Fibroblast of lung (primary cell): ENCODE data around the gene KCNMA1. TPM values are rescaled to one million over a fixed set of nuclear protein-coding genes. Genes with fewer than 3 reads are reported as not detected.

Experiments used
- DNase-seq, 2 donors: peaks; one replicate each; pipeline versions ENCODE4 v3.0.0 to v3.0.0-alpha.2; 2010; ENCODE audit warnings: low read depth in 2 of 2
- H2AFZ ChIP-seq: 2 replicates; pipeline ENCODE4 v1.5.1; 2012; ENCODE audit warnings: low read length, control low read depth, inconsistent platforms
- H3K27ac ChIP-seq: 2 replicates; pipeline ENCODE4 v1.5.1; 2011; ENCODE audit warnings: low read length, control low read depth; ENCODE audit not compliant: insufficient read depth
- H3K27me3 ChIP-seq: 2 replicates; pipeline ENCODE4 v1.5.1; 2011; ENCODE audit warnings: mild to moderate bottlenecking, low read length; ENCODE audit not compliant: control insufficient read depth, insufficient read depth
- H3K36me3 ChIP-seq: 2 replicates; pipeline ENCODE4 v1.5.1; 2011; ENCODE audit warnings: low read length; ENCODE audit not compliant: control insufficient read depth, insufficient read depth
- H3K4me1 ChIP-seq: 2 replicates; pipeline ENCODE4 v1.5.1; 2011; ENCODE audit warnings: low read length; ENCODE audit not compliant: control insufficient read depth, insufficient read depth; ENCODE audit errors: extremely low read depth
- H3K4me2 ChIP-seq: 2 replicates; pipeline ENCODE4 v1.5.1; 2011; ENCODE audit warnings: low read length, control low read depth; ENCODE audit not compliant: insufficient read depth; ENCODE audit errors: extremely low read depth
- H3K4me3 ChIP-seq, 4 experiments: fragments of 200-600 bp in 1 of 4; sonication (generic) in 1 of 4; replicated peaks in 1 of 4; 2 replicates each; pipeline ENCODE4 v1.5.1; 2011 to 2016; ENCODE audit warnings: low read length in 4 of 4, low read depth in 3 of 4, mild to moderate bottlenecking in 3 of 4, control low read depth in 2 of 4, inconsistent platforms in 1 of 4, mixed read lengths in 1 of 4; ENCODE audit not compliant: insufficient read depth in 1 of 4; ENCODE audit errors: control extremely low read depth in 1 of 4
- H3K79me2 ChIP-seq: 2 replicates; pipeline ENCODE4 v1.5.1; 2012; ENCODE audit warnings: mild to moderate bottlenecking, low read length, inconsistent platforms; ENCODE audit not compliant: control insufficient read depth, insufficient read depth
- H3K9ac ChIP-seq: 2 replicates; pipeline ENCODE4 v1.5.1; 2011; ENCODE audit warnings: mild to moderate bottlenecking, low read length, control low read depth; ENCODE audit not compliant: insufficient read depth
- H3K9me3 ChIP-seq: 2 replicates; pipeline ENCODE4 v1.5.1; 2012; ENCODE audit warnings: low read depth, low read length; ENCODE audit not compliant: control insufficient read depth, insufficient read depth
- H4K20me1 ChIP-seq: 2 replicates; pipeline ENCODE4 v1.5.1; 2011; ENCODE audit warnings: low read length; ENCODE audit not compliant: control insufficient read depth, insufficient read depth; ENCODE audit errors: extremely low read depth
- CTCF ChIP-seq, 2 donors: IDR thresholded peaks in 1 of 2; conservative IDR thresholded peaks in 1 of 2; 1 replicate in 1 of 2; 2 replicates in 1 of 2; pipeline ENCODE4 v1.5.1; 2011 to 2012; ENCODE audit warnings: low read length in 2 of 2, control low read depth in 1 of 2, inconsistent platforms in 1 of 2, low read depth in 1 of 2, mild to moderate bottlenecking in 1 of 2
- EZH2 ChIP-seq: IDR thresholded peaks from 2 replicates; pipeline ENCODE4 v1.5.1; 2012; ENCODE audit warnings: low read length, control low read depth, mild to moderate bottlenecking; ENCODE audit errors: missing control alignments
- polyA plus RNA-seq, 2 donors: library from polyadenylated mRNA; depleted of rRNA in 1 of 2; stranded (reverse) in 1 of 2; unstranded in 1 of 2; fragments of >200 nt; gene quantifications; 2 replicates each; pipeline ENCODE4 v1.2.1, GENCODE V29; 2011 to 2012; ENCODE audit warnings: missing spikeins in 1 of 2
- total RNA-seq: library from RNA; depleted of rRNA; stranded (reverse); fragments of >200 nt; gene quantifications from 2 replicates; pipeline ENCODE4 v1.2.1, GENCODE V29; 2014

The KCNMA1 gene
- total and polyA plus RNA-seq, 2 donors (not counting 1 experiment from before 2014, with no cell fraction given), result 31.0 to 138 TPM

DNA sequence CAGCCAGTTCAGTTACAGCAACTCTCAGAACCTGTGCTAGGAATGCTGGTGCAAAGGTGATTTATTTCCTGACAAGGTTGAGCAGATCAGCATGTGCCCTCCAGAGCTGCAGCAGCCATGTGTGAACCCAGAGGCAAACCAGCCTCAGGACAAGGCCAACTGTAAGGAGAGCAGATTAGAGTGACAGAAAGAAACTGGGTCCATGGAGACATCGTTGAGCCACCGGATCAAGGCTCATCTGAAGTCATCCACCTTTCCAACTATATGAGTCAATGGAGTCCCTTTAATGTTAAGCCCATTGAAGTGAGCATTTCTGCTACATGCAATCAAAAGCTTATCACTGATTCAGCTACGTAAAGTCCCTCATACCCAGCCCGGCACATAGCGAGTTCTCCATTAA is 26.4 kb downstream of the KCNMA1 start:
- H3K36me3 ChIP-seq, result no peaks in the 10 kb centered on the region
- TF ChIP-seq CTCF (conservative IDR thresholded peaks at IDR 0.05 in 1 of 2, IDR thresholded peaks at IDR 0.05 in 1 of 2; ENCODE audit: low read depth in 1 of 2, low read length in 2 of 2) (no peak), EZH2 (no peak)
- DNase-seq, result no peak
- no peak overlapping the region for H3K9ac ChIP-seq
- H3K4me2 ChIP-seq, result no peak overlapping the region
- H3K9me3 ChIP-seq, result no peaks in the 10 kb centered on the region
- no peak overlapping the region for H3K27ac ChIP-seq
- peaks cover 15% of the 10 kb centered on the region for H3K79me2 ChIP-seq
- no peak overlapping the region for H3K4me3 ChIP-seq
- H4K20me1 ChIP-seq, result no peaks in the 10 kb centered on the region
- H3K4me1 ChIP-seq, result peaks cover 2% of the 10 kb centered on the region
- no peaks in the 10 kb centered on the region for H3K27me3 ChIP-seq
- H2AFZ ChIP-seq, result no peak overlapping the region

GRCh38 chr10:77609781-77610272 is 27.8 kb downstream of the KCNMA1 start:
- Histone ChIP-seq H2AFZ (no peak overlapping the region), H3K4me3 (no peak overlapping the region), H4K20me1 (no peaks in the 10 kb centered on the region), H3K9ac (no peak overlapping the region), H3K27me3 (no peaks in the 10 kb centered on the region), H3K36me3 (no peaks in the 10 kb centered on the region), H3K4me1 (peaks cover 2% of the 10 kb centered on the region), H3K9me3 (no peaks in the 10 kb centered on the region), H3K27ac (no peak overlapping the region), H3K4me2 (no peak overlapping the region), H3K79me2 (peaks cover 17% of the 10 kb centered on the region)
- peak in 1 of 2 donors; percentile 68 for DNase-seq
- TF ChIP-seq CTCF (conservative IDR thresholded peaks at IDR 0.05 in 1 of 2, IDR thresholded peaks at IDR 0.05 in 1 of 2; ENCODE audit: low read depth in 1 of 2, low read length in 2 of 2) (no peak), EZH2 (no peak)

DNA sequence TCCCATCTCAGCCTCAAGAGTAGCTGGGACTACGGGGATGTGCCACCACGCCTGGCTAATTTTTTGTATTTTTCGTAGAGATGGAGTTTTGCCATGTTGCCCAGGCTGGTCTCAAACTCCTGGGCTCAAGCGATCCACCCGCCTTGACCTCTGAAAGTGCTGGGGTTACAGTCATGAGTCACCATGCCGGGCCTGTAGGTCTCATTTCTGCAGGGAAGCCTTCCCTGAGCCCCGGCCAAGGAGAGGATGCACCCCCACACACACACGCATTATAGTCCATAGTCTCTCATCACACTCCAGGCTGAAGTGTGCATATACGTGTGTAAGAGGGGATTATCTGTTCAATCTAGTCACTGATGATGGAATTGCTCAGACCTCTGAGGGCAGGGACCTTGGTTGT is 29.3 kb downstream of the KCNMA1 start:
- no peak overlapping the region for H2AFZ ChIP-seq
- DNase-seq, result no peak

More for the DNA sequence above, 29.3 kb downstream of the KCNMA1 start:
- H3K27ac ChIP-seq, result no peak overlapping the region
- H3K27me3 ChIP-seq, result no peaks in the 10 kb centered on the region
- no peak overlapping the region for H3K4me2 ChIP-seq
- no peaks in the 10 kb centered on the region for H4K20me1 ChIP-seq
- H3K9me3 ChIP-seq, result no peaks in the 10 kb centered on the region
- peaks cover 9% of the 10 kb centered on the region for H3K4me1 ChIP-seq
- H3K79me2 ChIP-seq, result peaks cover 17% of the 10 kb centered on the region
- no peaks in the 10 kb centered on the region for H3K36me3 ChIP-seq
- no peak for TF ChIP-seq EZH2
- TF ChIP-seq CTCF (conservative IDR thresholded peaks at IDR 0.05 in 1 of 2, IDR thresholded peaks at IDR 0.05 in 1 of 2; ENCODE audit: low read depth in 1 of 2, low read length in 2 of 2), result no peak
- H3K9ac ChIP-seq, result no peak overlapping the region
- H3K4me3 ChIP-seq, result no peak overlapping the region
